Pancreas (tissue), 10 donors: ENCODE data around the gene RTN4. TPM values are rescaled to one million over a fixed set of nuclear protein-coding genes. Genes with fewer than 3 reads are reported as not detected.

Source experiments
- ATAC-seq, 4 donors: fragments of 200-7000 bp; cut with Tn5 transposase; one replicate each; pipeline versions ENCODE4 v1.8.0 to v1.9.1; 2020; ENCODE audit warnings: mild to moderate bottlenecking in 4 of 4, moderate library complexity in 4 of 4
- DNase-seq, 6 donors: peaks; one replicate each; pipeline ENCODE4 v3.0.0-alpha.2; 2020
- FAIRE-seq: peaks from 2 replicates; lab custom pipeline; 2012; peaks lifted over from hg19 to GRCh38; lab: Jason Lieb, UNC
- H3K27ac ChIP-seq, 4 donors: fragments of 200-600 bp; sonication (generic); 1 replicate in 3 of 4; 2 replicates in 1 of 4; pipeline versions ENCODE4 v1.5.0 to v1.8.0; 2020
- H3K27me3 ChIP-seq, 4 donors: fragments of 200-600 bp; one replicate each; pipeline ENCODE4 v1.8.0; 2021
- H3K36me3 ChIP-seq, 3 donors: fragments of 200-600 bp; sonication (generic) in 1 of 3; one replicate each; pipeline versions ENCODE4 v1.5.0 to v1.8.0; 2020 to 2021
- H3K4me1 ChIP-seq, 3 donors: fragments of 200-600 bp; one replicate each; pipeline ENCODE4 v1.8.0; 2021
- H3K4me3 ChIP-seq, 4 donors: fragments of 200-600 bp; sonication (generic) in 2 of 4; one replicate each; pipeline versions ENCODE4 v1.5.0 to v1.8.0; 2020 to 2021
- H3K9me3 ChIP-seq, 4 donors: fragments of 200-600 bp; one replicate each; pipeline ENCODE4 v1.8.0; 2021
- CTCF ChIP-seq, 4 donors: fragments of 200-600 bp; sonication (generic) in 3 of 4; IDR thresholded peaks; one replicate each; pipeline versions ENCODE4 v1.5.0 to v1.8.0; 2021; ENCODE audit warnings: antibody characterized with exemption in 4 of 4
- WGBS, 2 donors: extraction: QIAGEN DNeasy Blood & Tissue Kit; methylation state at CpG; one replicate each; pipeline ENCODE4 v1.1.7; 2013; 5-methylcytosine and 5-hydroxymethylcytosine counted together
- intact Hi-C, 3 donors: fragments of 100-400 bp; cut with DNase I; formaldehyde crosslinking; loops; one replicate each; pipeline versions ENCODE4 v1.11.1 to v1.14.2; 2022
- polyA plus RNA-seq, 2 donors: library from polyadenylated mRNA; stranded (reverse); fragments of 200-250 nt; gene quantifications; one replicate each; pipeline ENCODE4 v1.2.3, GENCODE V29; 2013
- total RNA-seq, 6 donors: library from RNA; stranded (reverse); fragmentation: NEBNext Ultra II Directional in 4 of 6; extraction: Animal tissue kit (Norgen Biotek cat#: 25700) in 4 of 6; gene quantifications; one replicate each; pipeline versions ENCODE4 v1.2.1 to v1.2.4, GENCODE V29; 2021 to 2023
- donor health status: healthy with polysubstance abuse.
- donor health status: DM: no; HTN: no; CAD: no; lungs with moderate emphysema.
- donor health status: DM: no; HTN: no; CAD: no.
- donor health status: control.
- donor health status: control.
- donor health status: Bipolar disorder and iron deficiency.
- donor health status: DM: yes; HTN: yes; CAD: no.
- donor health status: DM: no; HTN: no; CAD: no.
- donor health status: DM: no; HTN: no; CAD: no.
- donor health status: DM: yes; HTN: yes; CAD: no.

The RTN4 gene
- total and polyA plus RNA-seq, 8 donors: 38.3 to 105 (median 77.3) TPM

DNA sequence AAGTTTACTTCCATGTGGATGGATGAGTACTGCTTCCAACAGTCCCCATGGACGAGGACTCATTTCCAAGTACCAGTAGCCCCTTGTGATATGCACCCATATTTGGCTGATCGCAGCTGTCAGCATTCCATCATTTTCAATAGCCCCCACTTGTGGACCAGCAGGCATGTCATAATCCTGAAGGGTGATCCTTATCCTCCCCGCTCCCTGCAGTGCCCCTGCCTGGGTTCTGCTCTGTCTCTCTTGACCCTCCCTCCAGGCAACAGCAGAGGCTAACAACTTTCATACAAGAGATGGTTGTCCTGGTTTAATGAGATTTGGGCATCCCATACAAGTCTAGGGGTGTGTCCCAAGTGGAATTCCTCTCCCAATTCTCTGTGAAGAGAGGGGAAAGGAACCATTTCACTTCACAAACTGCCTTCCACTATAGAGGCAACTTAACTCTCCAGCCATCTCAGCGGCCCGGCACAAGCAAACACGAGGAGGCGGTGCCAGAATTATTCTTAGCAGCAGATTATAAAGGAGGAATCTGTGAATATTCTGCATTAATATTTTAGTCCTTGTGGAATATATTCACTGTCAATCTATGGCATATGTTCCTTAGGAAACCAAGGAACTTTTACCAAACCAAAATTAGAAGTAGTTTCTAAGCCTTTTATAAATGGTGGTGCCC, 110.7 kb downstream of the RTN4 start:
- Histone ChIP-seq H3K27ac (no peak overlapping the region), H3K9me3 (no peaks in the 10 kb centered on the region), H3K4me1 (no peaks in the 10 kb centered on the region), H3K36me3 (no peaks in the 10 kb centered on the region), H3K27me3 (no peaks in the 10 kb centered on the region), H3K4me3 (no peak overlapping the region)
- intact Hi-C loops: no loop called here
- FAIRE-seq (no peak), ATAC-seq (no peak), DNase-seq (no peak)
- no peak for TF ChIP-seq CTCF (IDR thresholded peaks at IDR 0.05)
- WGBS, 2 donors: 92 to 94% methylated on average over 7 of the region's 7 CpGs

DNA sequence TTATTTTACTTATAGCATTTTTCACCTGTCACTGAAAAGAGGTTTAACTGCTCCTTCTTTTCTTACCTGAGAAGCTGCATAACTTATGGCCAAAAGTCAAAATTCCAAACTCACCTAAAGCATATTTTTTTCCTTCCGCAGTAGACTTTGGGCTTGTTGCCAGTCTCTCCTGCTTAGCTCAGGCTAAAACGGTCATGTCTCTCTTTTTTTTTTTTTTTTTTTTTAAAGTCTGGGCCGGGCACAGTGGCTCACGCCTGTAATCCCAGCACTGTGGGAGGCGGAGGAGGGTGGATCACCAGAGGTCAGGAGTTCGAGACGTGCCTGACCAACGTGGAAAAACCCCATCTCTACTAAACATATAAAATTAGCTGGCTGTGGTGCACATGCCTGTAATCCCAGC, 113.5 kb downstream of the RTN4 start:
- no peak for DNase-seq
- intact Hi-C loops: no loop called here
- Histone ChIP-seq H3K4me3 (no peak overlapping the region), H3K4me1 (no peaks in the 10 kb centered on the region), H3K36me3 (no peaks in the 10 kb centered on the region), H3K9me3 (no peaks in the 10 kb centered on the region), H3K27me3 (no peaks in the 10 kb centered on the region), H3K27ac (no peak overlapping the region)
- 51 to 67% methylated on average over 8 of the region's 8 CpGs for WGBS, 2 donors
- TF ChIP-seq CTCF (IDR thresholded peaks at IDR 0.05): no peak
- ATAC-seq: peak in 3 of 4 donors; percentile 43 to 61 (median 50)
- no peak for FAIRE-seq

DNA sequence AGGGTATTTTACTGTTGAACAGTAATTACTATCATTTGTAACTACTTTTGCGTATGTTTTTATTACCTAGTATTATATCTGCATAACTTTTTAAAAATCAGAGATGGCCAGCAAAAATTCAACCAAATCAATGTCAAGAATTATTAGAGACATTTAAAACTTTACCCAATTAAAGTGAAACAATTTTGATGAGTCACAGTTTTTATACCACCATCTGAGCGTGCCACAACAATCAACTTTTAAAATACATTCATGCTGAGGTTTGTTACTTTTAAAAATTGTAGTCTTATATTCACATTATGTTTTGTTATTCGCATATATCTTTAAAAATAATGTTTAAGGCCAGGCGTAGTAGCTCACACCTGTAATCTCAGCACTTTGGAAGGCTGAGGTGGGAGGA, 114.9 kb downstream of the RTN4 start:
- FAIRE-seq (no peak), ATAC-seq (no peak), DNase-seq (no peak)
- no peaks in the 10 kb centered on the region for H3K27me3 ChIP-seq
- H3K36me3 ChIP-seq: no peaks in the 10 kb centered on the region
- WGBS, 2 donors: 90 to 93% methylated on average over 4 of the region's 4 CpGs
- H3K27ac ChIP-seq: no peak overlapping the region
- H3K9me3 ChIP-seq: no peaks in the 10 kb centered on the region
- TF ChIP-seq CTCF (IDR thresholded peaks at IDR 0.05): no peak
- intact Hi-C loops: no loop called here
- no peak overlapping the region for H3K4me3 ChIP-seq
- H3K4me1 ChIP-seq: no peaks in the 10 kb centered on the region

DNA sequence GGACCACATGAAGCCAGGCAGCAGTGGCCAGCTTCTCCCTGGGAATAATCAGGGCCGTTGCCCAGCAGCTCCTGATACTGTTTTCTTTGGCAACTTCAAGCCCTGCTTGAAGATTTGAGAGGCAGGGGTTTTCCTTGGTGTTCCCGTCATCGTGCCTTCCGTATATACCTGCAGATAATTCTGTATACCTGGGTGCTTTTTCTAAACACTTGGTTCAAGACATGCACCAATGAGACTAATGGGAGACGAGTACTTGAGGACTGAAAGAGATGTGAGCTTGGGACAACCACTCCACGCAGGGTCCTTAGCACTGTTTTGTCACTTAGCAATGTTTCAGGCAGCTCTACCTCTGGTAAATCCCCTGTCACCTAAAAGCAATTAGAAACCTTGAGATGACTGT, 118.8 kb downstream of the RTN4 start:
- Histone ChIP-seq H3K4me3 (no peak overlapping the region), H3K9me3 (no peaks in the 10 kb centered on the region), H3K36me3 (no peaks in the 10 kb centered on the region), H3K27ac (no peak overlapping the region), H3K4me1 (no peaks in the 10 kb centered on the region), H3K27me3 (no peaks in the 10 kb centered on the region)
- DNase-seq (no peak), ATAC-seq (no peak), FAIRE-seq (no peak)
- intact Hi-C loops: no loop called here
- no peak for TF ChIP-seq CTCF (IDR thresholded peaks at IDR 0.05)
- WGBS, 2 donors: 85 to 87% methylated on average over 6 of the region's 6 CpGs

GRCh38 chr2:54928719-54929118, 121.5 kb downstream of the RTN4 start:
- no peaks in the 10 kb centered on the region for H3K27me3 ChIP-seq
- no peak overlapping the region for H3K4me3 ChIP-seq
- ATAC-seq: no peak
- H3K9me3 ChIP-seq: no peaks in the 10 kb centered on the region
- H3K27ac ChIP-seq: no peak overlapping the region
- no peak for TF ChIP-seq CTCF (IDR thresholded peaks at IDR 0.05)
- H3K36me3 ChIP-seq: no peaks in the 10 kb centered on the region
- intact Hi-C loops: no loop called here
- no peak for DNase-seq
- FAIRE-seq: no peak
- no peaks in the 10 kb centered on the region for H3K4me1 ChIP-seq
- WGBS, 2 donors: 83 to 94% methylated on average over 4 of the region's 4 CpGs
